HG02678 (cell line): ENCODE measurements around the gene BEST1.

Source experiments
- ATAC-seq: cut with Tn5 transposase; IDR thresholded peaks from one replicate; pipeline ENCODE4 v1.9.1; 2021; ENCODE audit warnings: mild to moderate bottlenecking, moderate library complexity; ENCODE audit not compliant: unreplicated experiment

The BEST1 gene

DNA sequence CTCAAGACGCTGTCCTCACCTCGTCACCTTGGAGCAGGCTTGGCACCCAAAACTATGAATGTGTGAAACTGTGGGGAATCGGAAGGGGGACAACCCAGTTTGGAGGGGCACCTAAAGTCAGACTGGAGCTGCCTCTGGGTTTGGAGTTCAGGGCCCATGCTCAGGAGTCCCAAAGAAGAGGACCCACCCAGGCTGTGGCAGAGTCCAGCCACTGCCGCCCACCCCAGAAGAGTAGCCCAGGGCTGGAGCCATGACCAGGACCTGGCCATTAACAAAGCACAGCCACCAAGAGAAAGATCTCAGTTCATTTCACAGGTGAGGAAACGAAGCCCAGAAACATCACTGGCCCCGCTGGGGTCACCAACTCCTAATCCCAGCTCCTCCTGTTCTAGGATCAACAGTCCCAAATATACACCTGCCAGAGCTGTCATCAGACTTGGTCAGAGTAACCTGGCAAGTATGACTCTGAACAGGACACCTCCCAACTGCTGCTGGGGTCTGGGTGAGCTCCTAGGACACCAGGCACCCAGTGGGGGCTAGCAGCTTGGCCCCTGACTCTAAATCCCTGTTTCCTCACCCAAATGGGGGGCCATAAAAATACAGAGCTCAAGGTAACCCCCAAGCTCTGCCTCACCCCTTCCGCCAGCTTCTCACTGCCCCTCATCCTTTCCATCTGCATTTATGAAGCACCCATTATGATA, 35.5 kb upstream of the BEST1 start:
- ATAC-seq, result no peak

DNA sequence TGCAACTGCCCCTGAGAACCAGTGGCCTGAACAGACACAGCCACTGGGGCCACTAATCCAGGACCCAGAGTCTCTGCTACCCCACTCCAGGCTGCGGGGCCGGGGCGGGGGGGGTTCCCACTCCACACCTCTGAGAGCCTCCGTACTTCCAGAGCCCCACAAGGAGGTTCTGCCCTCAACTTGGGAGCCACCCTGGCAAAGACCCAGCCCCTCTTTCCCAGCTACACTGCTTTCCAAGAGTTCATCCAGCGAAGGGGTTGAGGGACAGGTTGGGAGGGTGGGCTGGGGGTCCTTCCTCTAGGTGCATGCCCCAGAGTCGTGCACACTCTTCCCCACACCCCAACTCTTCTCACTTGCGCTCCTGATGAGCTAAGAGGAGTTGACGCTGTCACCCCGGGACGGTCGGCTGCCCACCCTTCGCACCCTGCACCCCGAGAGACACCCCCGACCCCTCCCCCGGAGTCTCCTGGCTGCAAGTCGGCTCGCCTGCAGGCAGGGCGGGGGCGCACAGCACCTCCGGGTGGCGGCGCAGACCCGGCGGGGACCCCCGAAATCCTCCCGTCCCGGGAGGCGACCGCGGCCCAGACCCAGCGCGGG, 33.3 kb upstream of the BEST1 start:
- no peak for ATAC-seq

DNA sequence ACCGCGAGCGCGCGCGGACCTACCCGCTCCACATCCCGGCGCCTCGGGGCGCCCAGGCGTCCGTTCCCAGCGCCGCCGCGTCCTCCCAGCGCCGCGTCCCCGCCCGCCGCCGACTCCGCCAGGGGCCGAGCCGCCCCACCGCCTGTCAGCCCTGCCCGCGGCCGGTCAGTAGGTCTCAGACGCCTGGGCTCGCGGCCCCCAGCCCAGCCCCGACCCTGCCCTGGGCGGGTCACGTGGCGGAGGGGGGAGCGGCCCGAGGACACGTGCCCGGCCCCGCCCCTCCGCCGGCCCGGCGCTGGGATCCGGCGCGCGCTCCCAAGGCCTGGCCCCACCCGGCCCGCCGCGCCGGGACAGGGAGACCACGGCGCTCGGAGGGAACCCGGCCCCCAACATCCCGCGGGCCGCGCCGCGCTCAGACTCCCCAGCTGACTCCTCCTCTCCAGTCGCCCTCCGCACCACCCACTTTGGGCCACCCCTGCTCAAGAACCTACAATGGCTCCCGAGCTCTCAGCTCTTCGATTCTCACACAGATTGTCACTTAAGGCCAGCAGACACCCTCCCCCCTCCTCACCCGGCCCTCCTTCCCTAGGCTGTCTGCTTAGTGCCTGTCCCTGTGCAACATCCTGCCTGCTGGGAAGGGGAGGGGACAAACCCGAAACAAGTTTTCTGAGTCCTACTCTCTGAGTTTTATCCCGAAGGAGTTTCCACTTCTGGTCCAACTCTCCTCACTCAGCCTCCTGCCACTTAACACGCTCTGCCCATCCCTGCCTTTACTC, 32.6 kb upstream of the BEST1 start, which contains the start of gene RAB3IL1:
Gene RAB3IL1, minus strand, starts transcription at position 233 of the 776 bp plus-strand sequence. Its CDS starts 199 bp downstream, at position 34.
- ATAC-seq, result no peak

DNA sequence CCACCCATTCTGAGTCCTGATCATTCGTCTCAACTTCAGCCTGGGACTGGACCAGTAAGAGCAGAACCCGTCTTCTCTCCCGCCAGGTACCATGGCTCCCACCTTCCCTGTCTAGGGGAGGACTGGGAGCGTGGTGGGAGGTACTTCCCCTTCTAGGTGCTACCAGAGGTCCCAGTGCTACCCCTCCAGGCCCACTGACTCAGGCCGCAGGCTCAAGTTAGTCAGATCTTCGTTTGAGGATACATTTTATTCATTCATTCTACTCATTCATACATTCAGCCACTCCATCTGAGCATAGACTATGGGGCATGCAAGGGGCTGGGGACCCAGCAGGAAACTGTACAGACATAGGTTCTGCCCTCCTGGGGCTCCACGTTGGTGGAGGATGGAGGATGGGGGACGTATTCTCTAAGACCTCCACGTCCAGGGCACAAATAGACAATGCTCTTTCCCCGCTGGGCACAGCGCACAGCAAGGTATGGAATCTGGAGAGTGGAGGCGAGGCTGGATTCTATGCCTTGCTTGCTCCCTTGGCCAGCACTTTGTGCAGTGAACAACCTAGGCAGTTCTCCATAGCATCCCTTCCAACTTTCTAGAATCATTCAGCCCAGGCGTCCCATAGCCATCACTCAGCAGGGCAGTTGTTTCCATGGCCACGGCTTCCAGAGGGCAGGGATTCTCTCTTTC, 31.8 kb upstream of the BEST1 start:
- ATAC-seq, result no peak

DNA sequence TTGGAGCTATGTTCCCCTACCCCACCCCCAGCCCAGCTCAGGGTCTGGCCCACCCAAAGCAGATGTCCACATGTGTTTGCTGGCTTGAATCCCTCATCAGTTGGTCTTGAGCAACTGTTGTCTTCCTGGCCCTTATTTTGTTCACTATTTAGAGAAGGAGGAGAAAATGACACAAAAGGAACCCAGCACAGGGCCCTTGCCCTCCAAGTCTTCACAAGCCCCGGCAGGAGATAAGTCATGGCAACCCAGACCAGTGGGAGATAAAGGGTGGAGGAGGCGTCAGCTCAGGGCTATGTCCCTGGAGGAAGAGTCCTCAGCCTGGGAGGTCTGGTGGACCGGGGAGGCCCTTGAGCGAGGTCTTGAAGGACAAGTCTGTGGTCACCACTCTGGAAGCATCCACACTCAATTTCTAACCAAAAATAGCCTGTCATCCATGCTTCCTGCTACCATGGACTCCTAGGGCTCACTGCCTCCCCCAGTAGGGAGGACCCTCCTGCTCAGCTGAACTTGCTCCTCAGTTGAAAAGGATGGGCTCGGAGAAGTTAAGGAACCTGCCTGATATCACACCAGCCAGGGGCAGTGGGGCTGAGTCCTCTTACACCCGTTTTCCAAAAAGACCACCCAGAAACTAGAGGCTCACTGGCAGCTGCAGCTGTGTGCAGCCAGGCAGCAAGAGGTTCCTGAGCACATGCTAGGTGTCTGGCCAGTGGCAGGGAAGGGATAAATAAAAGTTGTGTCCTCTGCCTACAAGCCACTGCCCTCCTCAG, 31.0 kb upstream of the BEST1 start:
- no peak for ATAC-seq

DNA sequence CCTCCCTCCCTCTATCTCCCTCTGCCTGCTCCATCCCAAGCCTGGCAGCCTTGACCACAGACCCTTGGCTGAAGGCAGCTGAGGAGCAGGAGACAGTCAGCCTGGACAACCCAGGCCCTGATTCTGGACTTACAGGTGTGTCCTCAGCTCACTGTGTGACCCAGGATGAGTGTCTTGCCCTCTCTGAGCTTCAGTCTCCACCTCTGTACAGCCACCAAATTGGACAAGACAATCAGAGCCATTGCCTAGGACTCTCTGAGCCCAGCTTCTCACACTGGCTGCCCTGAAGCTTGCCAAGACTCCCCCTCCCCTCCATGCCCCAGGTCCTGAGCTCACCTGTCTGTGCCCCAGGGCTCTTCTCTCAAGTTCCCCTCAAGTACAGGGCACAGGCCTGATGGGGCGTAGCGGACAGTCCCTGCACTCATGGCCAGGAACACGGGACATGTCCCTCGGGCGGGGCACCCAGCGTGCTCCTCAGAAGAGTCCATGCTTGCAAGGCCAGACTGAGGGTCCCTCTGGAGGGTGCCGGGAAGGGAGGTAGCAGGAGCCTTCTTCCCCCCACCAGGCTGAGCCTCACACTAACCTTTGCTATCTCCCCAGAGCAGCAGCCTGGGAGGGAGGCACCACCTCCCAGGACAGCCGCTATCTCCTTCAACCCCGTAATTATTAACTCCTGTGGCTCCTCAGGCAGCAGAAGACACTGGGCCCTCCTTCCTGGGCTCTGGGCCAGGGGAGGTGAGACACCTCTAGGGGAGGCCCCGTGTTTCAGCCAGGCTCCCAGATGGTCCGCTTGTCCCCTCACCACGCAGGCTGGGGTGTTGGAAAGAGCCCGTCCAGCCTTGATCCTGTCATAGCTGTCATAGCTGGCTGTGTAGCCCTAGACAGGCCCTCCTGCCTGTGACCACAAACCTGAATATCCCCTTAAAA, 30.2 kb upstream of the BEST1 start:
- no peak for ATAC-seq

DNA sequence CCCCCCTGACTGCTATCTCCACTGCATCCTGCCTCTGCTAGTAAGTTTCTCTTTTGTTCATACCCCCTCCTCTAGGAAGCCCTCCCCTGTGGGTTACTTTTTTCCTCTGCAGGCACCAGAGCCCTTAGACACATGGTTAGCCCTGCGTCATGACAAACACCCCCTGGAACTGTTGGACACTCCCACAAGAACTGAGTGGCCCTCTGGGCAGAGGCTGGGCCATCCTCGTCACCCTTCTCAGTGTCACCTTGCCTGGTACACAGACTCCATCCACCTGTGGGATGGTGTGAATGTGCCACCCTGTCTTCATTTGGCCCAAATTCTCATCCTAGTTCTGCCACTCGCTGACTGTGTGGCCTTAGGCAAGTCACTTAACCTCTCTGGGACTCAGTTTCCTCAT, 28.7 kb upstream of the BEST1 start:
- ATAC-seq, result no peak

DNA sequence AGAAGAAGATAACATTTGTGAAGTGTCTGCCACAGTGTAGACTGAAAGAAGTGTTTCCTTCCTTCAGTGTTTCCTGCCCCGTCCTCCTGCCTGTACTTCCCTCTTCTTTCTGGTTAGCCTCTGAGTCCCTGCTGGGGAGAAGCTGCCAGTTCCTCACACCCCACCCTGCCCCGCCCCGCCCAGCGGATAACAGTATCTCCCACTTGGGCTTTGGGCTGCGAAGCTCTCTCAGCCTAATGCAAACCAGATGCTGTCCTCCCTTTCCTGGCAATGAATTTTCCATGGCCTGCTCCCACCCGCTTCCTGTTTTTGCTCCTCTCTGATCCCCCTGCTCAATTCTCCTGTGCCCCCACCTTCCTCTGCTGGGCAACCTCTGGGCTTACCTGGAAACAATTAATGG, 27.6 kb upstream of the BEST1 start:
- ATAC-seq, result no peak

DNA sequence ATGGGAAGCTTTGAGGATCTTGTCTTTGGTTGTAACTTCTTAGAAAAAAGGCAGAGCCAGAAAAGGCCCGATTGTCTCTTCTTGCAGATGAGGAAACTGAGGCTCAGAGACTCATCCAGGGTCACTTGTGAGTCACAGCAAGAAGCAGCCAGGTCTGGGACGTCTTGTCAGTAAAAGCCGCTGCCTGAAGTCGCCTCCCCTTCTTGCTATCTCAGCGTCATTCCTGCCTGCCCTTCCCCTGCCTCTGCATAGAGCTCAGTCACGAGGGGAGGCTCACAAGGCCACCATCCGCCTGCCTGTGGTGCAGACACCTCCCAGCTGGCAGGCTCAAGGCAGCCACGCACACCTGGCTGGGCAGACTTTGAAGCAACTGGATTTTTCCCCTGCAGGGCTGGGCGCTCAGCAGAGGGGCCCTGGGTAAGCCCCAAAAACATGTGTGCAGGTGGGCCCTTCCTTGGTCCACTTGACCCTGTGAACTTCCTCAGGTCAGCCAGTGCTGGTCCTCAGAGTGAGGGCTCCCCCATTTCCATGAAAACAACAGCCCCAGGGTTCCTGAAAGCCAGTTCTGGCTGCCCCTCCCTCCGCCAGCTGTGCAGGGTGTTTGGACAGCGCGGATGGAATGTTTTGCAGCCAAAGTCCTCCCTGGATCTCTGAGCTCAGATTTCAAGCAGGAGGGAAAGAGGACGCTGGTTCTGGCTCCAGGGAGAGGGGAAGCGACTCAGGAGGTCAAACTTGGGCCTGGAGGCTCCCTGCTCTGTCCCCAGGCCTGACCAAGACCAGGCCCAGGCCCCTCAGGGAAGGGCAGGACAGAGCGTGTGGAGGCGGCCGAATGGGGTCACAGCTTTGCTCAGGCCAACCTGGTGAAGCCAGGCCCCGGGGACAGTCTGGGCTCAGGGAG, 26.7 kb upstream of the BEST1 start:
- no peak for ATAC-seq

DNA sequence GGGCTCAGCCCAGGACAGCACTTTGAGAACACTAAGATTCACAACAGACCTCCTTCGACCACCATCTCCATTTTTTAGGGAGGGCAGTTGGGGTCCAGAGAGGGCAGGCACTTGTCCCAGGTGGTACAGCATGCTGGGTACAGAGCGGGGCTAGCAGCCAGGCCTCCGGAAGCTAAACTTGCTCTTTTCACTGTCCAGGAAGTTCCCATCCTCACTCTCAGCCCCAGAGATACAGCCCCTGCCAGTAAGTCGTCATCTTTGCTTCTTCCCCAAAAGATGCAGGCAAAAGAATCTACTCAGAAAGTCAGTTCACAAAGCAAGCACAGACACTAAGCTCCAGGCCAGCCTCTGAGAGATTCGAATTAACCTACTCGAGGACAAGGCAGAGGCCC, 26.1 kb upstream of the BEST1 start:
- ATAC-seq, result no peak

DNA sequence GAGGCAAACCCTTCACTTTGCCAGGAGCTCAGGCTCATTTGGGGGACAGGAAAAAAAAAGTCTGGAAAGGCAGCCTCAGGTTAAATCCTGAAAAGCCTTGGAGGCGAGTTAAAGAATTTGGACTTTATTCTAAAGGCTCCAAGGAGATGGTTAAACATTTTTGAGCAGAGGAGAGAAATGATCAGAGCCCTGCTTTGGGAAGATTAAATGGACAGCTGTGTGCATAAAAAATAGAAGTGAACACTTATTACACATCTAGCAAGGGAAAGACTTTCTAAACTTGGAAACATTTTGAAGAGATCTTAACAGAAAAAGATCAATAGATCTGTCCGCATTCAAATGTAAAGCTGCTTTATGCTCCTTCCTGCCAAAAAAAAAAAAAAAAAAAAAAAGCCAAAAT, 24.4 kb upstream of the BEST1 start:
- ATAC-seq, result no peak

DNA sequence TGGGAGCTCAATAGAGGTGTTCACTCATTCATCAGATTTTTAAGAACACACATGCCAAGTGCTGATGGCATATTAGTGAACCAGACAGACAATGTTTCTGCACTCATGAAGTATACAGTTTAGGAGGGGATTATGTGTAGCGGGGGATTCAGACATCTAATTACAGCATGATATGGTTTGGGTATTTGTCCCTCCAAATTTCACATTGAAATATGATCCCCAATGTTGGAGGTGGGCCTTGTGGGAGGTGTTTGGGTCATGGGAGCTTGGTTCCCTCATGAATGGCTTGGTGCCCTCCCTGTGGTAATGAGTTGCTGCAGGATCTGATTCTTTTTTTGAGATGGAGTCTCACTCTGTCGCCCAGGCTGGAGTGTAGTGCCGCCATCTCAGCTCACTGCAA, 23.9 kb upstream of the BEST1 start:
- no peak for ATAC-seq

DNA sequence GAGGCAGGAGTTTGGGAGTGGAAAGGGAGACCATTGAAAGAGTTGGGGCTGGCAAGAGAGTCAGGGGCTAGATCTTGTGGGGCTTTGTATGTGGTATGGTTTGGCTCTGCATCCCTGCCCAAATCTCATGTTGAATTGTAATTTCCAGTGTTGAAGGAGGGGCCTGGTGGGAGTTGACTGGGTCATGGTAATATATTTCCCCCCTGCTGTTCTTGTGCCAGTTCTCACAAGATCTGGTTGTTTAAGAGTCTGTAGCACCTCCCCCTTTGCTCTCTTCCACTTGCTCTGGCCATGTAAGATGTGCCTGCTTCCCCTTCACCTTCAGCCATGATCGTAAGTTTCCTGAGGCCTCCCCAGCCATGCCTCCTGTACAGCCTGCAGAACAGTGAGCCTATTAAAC, 22.6 kb upstream of the BEST1 start:
- no peak for ATAC-seq

DNA sequence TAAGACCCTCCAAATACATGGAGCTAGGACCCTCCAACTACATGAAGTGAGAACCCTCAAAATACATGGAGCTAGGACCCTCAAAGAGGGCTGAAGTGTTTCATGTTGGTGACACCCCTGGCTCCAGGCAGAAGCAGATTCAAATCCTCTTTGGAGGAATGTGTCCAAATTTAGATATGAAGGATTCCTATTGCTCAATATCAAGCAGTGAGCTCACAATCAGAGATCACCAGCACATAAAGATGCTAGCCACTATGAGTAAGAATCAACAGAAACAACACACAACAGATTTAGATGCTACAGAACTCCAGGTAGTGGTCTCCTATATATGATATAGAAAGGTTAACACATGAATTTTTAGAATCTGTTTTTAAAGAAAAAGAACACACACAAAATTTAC, 21.5 kb upstream of the BEST1 start:
- ATAC-seq, result no peak

DNA sequence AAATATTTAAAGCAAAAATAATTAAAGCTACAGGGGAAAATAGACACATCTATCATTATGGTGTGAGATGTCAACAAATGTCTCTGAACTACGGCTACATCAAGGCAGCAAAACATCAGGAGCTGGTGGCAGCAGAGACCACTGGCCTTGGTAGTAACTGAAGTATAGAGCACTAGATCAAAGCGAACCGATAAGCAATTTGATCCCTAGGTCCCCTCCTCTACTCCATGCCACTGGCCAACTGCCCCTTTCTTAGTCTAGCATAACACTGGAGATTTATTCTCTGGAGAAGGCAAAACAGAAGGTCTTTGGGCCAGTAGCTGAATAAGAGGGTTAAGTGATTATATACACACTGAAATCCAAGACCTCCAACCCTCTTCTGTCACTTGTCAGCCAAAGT, 19.2 kb upstream of the BEST1 start:
- no peak for ATAC-seq

DNA sequence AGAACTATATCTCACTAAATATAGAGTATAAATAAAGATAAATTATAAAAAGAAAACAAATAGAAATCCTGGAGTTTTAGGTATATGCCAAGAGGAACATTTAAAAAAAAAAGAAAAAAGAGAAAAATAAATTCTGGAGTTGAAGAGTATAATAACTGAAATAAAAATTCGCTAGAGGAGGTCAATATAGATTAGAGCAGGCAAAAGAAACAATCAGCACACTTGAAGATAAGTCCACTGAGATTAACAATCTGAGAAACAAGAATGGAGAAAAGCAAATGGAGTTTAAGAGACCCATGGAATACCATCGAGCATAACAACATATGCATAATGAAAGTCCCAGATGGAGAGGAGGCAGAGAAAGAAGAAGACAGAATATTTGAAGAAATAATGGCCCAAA, 14.3 kb upstream of the BEST1 start:
- no peak for ATAC-seq

DNA sequence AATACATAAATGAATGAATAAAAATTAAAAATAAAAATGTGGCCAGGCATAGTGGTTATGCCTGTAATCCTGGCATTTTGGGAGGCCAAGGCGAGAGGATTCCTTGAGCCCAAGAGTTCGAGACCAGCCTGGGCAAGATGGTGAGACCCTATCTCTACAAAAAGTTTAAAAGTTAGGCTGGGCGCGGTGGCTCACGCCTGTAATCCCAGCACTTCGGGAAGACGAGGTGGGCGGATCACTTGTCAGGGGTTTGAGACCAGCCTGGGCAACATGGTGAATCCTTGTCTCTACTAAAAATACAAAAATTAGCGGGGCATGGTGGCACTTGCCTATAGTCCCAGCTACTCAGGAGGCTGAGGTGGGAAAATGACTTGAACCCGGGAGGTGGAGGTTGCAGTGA, 9.7 kb upstream of the BEST1 start:
- ATAC-seq, result no peak

DNA sequence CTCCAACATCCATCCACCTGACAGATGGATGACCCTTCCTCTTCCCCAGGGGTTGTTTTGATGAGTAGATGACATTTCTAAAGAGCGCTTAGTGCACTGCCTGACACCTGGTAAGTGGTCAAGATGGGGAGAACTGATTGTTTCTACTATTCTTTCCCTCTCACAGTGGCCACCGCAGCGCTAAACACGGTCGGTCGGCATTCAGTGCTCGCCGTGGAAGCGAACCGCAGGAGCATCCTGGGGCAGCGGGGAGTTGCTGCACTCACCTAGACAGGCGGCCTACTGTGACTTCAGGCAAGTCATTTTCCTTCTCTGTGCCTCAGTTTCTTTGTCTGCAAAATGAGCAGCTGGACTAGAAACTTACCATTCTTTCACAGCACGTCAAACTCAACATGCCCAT, 5.0 kb upstream of the BEST1 start:
- ATAC-seq, result no peak

DNA sequence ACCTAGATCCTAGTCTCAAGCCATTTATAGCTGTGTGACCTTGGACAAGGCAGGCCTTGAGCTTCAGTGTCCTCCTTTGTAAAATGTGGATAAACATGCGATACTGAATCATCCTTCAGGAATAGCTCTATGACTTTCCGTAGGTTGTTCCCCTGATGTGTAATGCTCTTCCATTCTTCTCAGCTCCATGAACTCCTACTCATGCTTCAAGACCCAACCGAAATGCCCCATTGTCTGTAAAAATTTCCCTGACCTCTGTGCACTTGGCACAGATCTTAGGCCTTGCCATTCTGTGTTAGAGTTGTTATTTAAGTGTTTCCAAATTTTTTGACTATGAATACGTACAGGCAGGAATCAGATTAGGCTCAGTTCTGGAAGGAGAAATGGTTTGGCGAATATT, 3.3 kb upstream of the BEST1 start:
- no peak for ATAC-seq
